ENCODE data around the gene EIF5A2.
A peak's percentile ranks its signal among the peaks of the same experiment; 100 is the strongest.
"Not testable (repeated sequence)": the region's sequence is repeated elsewhere in the genome, so short reads cannot be mapped to it uniquely, and the experiment has no call there.

Gene EIF5A2

GRCh38 chr3:170896781-170897180, 11.7 kb downstream of the EIF5A2 start:
- no peak for DNase-seq (ENCODE audit: low read depth in 2 of 2)

GRCh38 chr3:170896333-170896732, 12.1 kb downstream of the EIF5A2 start:
- not testable (repeated sequence) for DNase-seq (ENCODE audit: low read depth in 2 of 2)

- DNase-seq (ENCODE audit: low read depth in 2 of 2) = no peak
These were observed 14.5 kb downstream of the EIF5A2 start for GRCh38 chr3:170893895-170894294.

DNA sequence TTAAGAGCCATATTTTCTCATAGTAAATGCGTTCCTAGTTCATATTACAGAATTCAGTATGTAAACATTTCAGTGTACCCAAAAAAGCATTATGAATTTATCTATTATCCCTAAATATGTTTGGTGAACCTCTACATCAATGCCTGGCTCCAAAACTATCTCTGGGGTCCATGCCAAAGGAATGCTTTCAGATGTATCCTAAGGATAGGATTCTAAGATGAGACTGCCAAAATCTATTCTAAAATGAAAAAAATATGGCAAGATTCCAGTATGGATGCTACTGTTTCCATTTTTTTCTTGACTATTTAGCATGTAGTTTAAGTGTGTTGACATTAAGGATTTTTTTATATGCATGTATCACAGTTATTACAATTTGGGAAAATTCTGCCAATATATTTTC, 18.8 kb downstream of the EIF5A2 start:
- DNase-seq (ENCODE audit: low read depth in 2 of 2) = no peak

DNA sequence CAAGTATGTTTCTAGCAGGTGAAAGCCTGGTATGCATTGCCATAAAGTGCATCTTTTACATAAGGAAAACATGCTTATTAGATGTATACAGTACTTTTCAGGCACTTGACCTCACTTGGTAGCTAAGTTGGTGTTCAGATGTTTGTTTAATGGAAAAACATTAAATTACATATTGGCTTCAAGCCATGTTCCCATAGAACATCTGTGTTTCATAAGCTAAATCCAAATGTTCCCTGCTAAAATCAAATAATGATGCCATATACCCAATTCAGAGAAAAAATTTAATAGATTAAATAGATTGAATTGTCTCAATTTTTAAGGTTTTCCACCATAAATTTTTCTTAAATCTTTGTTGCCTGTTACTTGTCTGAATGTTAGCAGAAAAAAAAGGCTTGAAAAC, 19.3 kb downstream of the EIF5A2 start:
- no peak for DNase-seq (ENCODE audit: low read depth in 2 of 2)

DNA sequence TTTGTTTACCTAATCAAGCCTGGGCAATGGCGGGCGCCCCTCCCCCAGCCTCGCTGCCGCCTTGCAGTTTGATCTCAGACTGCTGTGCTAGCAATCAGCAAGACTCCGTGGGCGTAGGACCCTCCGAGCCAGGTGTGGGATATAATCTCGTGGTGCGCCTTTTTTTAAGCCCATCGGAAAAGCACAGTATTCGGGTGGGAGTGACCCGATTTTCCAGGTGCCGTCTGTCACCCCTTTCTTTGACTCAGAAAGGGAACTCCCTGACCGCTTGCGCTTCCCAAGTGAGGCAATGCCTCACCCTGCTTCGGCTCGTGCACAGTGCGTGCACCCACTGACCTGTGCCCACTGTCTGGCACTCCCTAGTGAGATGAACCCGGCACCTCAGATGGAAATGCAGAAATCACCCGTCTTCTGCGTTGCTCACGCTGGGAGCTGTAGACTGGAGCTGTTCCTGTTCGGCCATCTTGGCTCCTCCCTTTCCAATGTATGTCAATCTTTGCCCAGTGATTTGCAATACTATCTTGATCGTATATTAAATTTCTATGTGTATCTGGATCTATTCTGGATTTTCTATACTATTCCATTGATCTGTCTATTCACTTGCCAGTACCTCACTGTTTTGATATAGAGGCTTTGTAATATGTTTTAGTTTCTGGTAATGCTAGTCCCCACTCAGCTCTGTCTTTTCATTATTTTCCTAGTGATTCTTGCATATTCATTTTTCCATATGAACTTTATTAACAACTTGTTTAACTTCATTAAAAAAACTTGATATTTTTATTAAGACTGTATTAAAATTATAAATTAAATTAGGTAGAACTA, 24.1 kb downstream of the EIF5A2 start:
- DNase-seq (ENCODE audit: low read depth in 2 of 2) = not testable (repeated sequence)

DNA sequence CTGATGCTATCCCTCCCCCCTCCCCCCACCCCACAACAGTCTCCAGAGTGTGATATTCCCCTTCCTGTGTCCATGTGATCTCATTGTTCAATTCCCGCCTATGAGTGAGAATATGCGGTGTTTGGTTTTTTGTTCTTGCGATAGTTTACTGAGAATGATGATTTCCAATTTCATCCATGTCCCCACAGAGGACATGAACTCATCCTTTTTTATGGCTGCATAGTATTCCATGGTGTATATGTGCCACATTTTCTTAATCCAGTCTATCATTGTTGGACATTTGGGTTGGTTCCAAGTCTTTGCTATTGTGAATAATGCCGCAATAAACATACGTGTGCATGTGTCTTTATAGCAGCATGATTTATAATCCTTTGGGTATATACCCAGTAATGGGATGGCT, 29.7 kb downstream of the EIF5A2 start:
- not testable (repeated sequence) for DNase-seq (ENCODE audit: low read depth in 2 of 2)

DNA sequence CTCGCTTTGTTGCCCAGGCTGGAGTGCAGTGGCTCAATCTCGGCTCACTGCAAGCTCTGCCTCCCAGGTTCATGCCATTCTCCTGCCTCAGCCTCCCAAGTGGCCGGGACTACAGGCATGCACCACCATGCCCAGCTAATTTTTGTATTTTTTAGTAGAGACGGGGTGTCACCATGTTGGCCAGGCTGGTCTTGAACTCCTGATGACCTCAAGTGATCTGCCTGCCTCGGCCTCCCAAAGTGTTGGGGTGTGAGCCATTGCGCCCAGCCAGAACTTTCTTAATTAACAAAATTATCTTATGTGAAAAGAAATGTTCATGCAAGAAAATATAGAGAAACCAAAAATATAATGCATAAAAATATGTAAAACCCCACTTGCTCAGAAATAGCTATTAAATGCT, 31.1 kb downstream of the EIF5A2 start:
- not testable (repeated sequence) for DNase-seq (ENCODE audit: low read depth in 2 of 2)

GRCh38 chr3:170876537-170876936, 31.9 kb downstream of the EIF5A2 start:
- no peak for DNase-seq (ENCODE audit: low read depth in 2 of 2)

- DNase-seq (ENCODE audit: low read depth in 2 of 2) = peak; percentile 88
These were observed 38.5 kb downstream of the EIF5A2 start, which contains the start of gene RPL22L1 for GRCh38 chr3:170869645-170870593. Gene RPL22L1, minus strand, starts transcription at chr3:170870195. Its CDS starts 28 bp downstream, at chr3:170870167.

- DNase-seq (ENCODE audit: low read depth in 2 of 2) = no peak
These were observed 39.2 kb downstream of the EIF5A2 start for GRCh38 chr3:170869239-170869590.

GRCh38 chr3:170868577-170869238, 39.7 kb downstream of the EIF5A2 start:
- DNase-seq (ENCODE audit: low read depth in 2 of 2) = no peak

GRCh38 chr3:170867143-170867937, 41.1 kb downstream of the EIF5A2 start:
- no peak for DNase-seq (ENCODE audit: low read depth in 2 of 2)

GRCh38 chr3:170866499-170866898, 41.9 kb downstream of the EIF5A2 start:
- no peak for DNase-seq (ENCODE audit: low read depth in 2 of 2)

GRCh38 chr3:170865209-170866094, 43.0 kb downstream of the EIF5A2 start:
- no peak for DNase-seq (ENCODE audit: low read depth in 2 of 2)

DNA sequence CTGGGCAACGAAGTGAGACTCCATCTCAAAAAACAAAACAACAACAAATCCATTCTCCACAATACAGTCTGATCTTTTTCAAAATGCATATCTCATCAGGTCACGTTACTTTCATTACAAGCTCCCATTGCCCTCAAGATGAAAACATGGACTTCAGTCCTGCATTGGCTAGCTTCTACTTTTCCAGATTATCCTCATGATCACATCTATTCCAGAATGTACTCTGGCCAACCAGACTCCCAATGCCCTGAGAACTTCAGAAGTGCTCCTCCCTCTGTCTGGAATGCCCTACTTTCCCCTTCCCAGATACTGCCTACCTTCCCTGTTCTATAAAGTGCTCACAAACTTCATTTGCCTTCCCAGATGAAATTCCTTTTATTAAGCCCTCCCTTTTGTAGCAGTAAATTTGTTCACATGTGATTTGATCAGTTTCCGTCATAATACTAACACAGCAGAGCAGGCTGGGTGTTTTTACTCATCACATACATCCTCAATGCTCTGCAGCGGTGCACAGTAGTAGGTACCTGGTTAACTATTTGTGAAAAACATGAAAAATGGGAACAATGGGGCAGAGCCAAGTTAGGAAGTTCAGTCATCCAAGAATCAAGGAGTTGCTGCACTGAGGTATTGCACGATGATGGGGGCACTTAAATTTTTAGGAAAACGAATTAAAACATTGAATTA, 43.8 kb downstream of the EIF5A2 start:
- DNase-seq (ENCODE audit: low read depth in 2 of 2) = no peak

- no peak for DNase-seq (ENCODE audit: low read depth in 2 of 2)
These were observed 44.6 kb downstream of the EIF5A2 start for GRCh38 chr3:170863816-170864215.

- DNase-seq (ENCODE audit: low read depth in 2 of 2) = no peak
These were observed 45.6 kb downstream of the EIF5A2 start for GRCh38 chr3:170862618-170863374.

DNA sequence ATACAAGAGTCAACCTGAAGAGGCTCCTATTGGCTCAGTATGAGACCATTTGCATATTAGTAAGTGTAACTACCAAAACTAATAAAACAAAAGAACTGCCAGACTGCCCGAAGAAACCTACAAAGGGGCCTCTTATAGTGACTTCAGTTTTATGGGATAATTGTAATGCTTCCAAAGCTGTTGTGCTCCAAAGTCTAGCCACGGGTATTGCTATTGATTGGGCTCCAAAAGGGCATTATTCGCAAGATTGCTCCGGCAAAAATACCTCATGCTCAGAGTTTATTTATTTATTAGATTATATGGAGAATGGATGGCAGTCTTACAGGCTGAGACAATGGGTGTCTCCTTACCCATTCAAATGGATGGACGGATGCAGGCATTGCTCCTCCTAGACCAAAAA, 49.8 kb downstream of the EIF5A2 start:
- DNase-seq (ENCODE audit: low read depth in 2 of 2) = no peak
